HG02938 (cell line): Measurements from ENCODE around the gene SDS.
"Not testable (repeated sequence)": the region's sequence is repeated elsewhere in the genome, so short reads cannot be mapped to it uniquely, and the experiment has no call there.

Experiments used
- ATAC-seq: cut with Tn5 transposase; IDR thresholded peaks from one replicate; pipeline ENCODE4 v1.9.1; 2021; ENCODE audit warnings: mild to moderate bottlenecking, moderate library complexity; ENCODE audit not compliant: unreplicated experiment

The SDS gene

DNA sequence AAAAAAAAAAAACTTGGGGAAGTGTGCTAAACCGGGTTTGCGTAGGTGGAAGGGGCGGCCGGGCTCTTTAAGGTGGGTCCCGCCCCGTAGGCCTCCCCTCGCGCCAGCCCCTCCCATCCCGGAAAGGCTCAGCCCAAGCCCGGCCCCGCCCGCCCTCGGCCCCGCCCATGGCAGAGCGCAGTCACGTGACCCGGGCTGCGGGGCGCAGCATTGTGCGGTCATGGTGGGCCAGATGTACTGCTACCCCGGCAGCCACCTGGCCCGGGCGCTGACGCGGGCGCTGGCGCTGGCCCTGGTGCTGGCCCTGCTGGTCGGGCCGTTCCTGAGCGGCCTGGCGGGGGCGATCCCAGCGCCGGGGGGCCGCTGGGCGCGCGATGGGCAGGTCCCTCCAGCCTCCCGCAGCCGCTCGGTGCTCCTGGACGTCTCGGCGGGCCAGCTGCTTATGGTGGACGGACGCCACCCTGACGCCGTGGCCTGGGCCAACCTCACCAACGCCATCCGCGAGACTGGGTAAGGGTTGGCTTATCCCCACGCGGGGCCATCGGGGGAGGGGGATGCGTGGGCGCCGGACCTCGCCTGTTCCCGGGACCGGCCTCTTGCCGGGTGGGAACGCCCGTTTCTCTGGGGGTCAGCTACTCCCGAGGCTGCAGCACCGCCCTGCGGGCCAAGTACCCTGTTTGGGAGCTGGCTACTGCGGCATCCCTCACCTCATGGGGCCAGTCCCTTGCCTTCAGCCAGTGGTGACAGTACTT, 45.1 kb downstream of the SDS start, which contains the start of gene PLBD2:
PLBD2 (plus strand) TSS at position 207 of the 752 bp plus-strand sequence; CDS start at position 221, 14 bp downstream.
- ATAC-seq, result peak; percentile 85

DNA sequence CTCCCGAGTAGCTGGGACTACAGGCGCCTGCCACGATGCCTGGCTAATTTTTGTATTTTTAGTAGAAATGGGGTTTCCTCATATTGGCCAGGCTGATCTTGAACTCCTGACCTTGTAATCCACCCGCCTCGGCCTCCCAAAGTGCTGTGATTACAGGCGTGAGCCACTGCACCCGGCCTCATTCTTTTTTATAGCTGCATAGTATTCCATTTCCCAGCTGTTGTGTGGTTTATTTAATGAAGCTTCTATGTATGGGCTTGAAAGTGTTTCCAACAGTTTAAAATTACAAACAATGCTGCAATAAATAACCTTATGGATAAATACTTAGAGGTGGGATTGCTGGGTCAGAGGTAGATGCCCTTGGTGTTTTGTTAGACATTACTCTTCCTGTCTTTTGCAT, 49.5 kb downstream of the SDS start:
- ATAC-seq, result not testable (repeated sequence)

GRCh38 chr12:113351089-113351488, 52.6 kb downstream of the SDS start:
- no peak for ATAC-seq

DNA sequence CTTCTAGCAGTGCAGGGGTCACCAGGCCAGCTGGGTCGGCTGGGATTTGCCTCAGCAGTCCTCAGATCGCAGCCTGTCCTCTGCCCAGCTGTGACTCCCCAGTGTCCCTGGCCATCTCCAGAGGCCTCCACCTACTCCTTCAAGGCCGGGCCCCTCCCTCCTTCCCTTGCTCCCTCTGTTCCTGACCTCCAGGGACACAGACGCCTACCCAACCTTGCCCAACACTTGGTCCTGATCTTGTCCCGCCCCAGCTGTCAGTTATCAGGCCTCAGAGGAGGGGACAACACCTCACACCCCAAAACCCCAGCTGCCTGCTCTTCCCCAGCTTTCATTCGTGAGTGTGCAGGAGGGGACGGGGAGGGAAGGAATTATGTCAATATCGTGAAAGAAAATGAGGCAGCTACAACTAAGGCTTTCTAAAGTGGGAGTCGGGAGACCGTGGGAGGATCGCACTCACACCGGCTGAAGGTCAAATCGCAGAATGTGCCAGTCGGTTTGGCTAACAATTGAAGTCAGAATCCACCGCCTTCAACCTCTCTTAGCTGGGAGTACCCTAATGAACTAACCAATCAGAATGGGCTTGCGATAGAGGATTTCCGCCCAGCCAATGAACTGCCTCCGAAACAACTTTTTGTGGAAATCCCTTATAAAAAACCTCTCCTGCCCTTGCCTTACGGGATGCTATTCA, 54.7 kb downstream of the SDS start:
- no peak for ATAC-seq

- no peak for ATAC-seq
These were observed 55.8 kb downstream of the SDS start for GRCh38 chr12:113347892-113348291.

GRCh38 chr12:113347107-113347506, 56.6 kb downstream of the SDS start:
- ATAC-seq, result no peak

- no peak for ATAC-seq
These were observed 57.3 kb downstream of the SDS start for GRCh38 chr12:113346353-113346752.

GRCh38 chr12:113345318-113345717, 58.4 kb downstream of the SDS start:
- no peak for ATAC-seq
